GM12878 (cell line): Measurements from ENCODE around the gene PI4KB. TPM values are rescaled to one million over a fixed set of nuclear protein-coding genes. Genes with fewer than 3 reads are reported as not detected.

Experiments used
- ASH2L ChIP-seq: fragments of 300-600, 200-600 bp; sonication (generic); IDR thresholded peaks from 2 replicates; pipeline ENCODE4 v1.6.1; 2017; ENCODE audit warnings: low read depth, mild to moderate bottlenecking, borderline replicate concordance
- BCLAF1 ChIP-seq: fragments of 450-650 bp; IDR thresholded peaks from 2 replicates; pipeline ENCODE4 v1.6.1; 2017; ENCODE audit warnings: antibody characterized with exemption, mild to moderate bottlenecking, moderate library complexity
- CBX5 ChIP-seq: sonication (generic); IDR thresholded peaks from 2 replicates; pipeline ENCODE4 v1.6.1; 2016; ENCODE audit warnings: low read depth, moderate library complexity, mild to moderate bottlenecking, inconsistent platforms
- ESRRA ChIP-seq: IDR thresholded peaks from 2 replicates; pipeline ENCODE4 v1.6.1; 2012; ENCODE audit warnings: mild to moderate bottlenecking, low read length, improper control_type of control experiment
- FOXM1 ChIP-seq: IDR thresholded peaks from 2 replicates; pipeline ENCODE4 v1.6.1; 2012; ENCODE audit warnings: low read depth, mild to moderate bottlenecking, inconsistent platforms, low read length, moderate library complexity
- IKZF1 ChIP-seq: fragments of 450-650 bp; conservative IDR thresholded peaks from 2 replicates; pipeline ENCODE4 v1.6.1; 2017; ENCODE audit warnings: antibody characterized with exemption, mild to moderate bottlenecking
- KAT2A ChIP-seq: conservative IDR thresholded peaks from 2 replicates; pipeline ENCODE4 v1.6.1; 2011; ENCODE audit warnings: low read depth, low read length; ENCODE audit not compliant: control insufficient read depth
- LARP7 ChIP-seq: fragments of 450-650 bp; IDR thresholded peaks from 2 replicates; pipeline ENCODE4 v1.6.1; 2017; ENCODE audit warnings: mild to moderate bottlenecking
- MLLT1 ChIP-seq: fragments of 450-650 bp; IDR thresholded peaks from 2 replicates; pipeline ENCODE4 v1.6.1; 2016; ENCODE audit warnings: mild to moderate bottlenecking
- NFXL1 ChIP-seq: fragments of 450-650 bp; IDR thresholded peaks from 2 replicates; pipeline ENCODE4 v1.6.1; 2017; ENCODE audit warnings: antibody characterized with exemption, mild to moderate bottlenecking, borderline replicate concordance
- NFYA ChIP-seq: IDR thresholded peaks from 2 replicates; pipeline ENCODE4 v1.6.1; 2011; ENCODE audit warnings: low read depth, mild to moderate bottlenecking, low read length, improper control_type of control experiment, borderline replicate concordance
- NFYB ChIP-seq: IDR thresholded peaks from 2 replicates; pipeline ENCODE4 v1.6.1; 2011; ENCODE audit warnings: low read depth, mild to moderate bottlenecking, low read length, improper control_type of control experiment, moderate library complexity; ENCODE audit not compliant: insufficient read depth
- NR2F1 ChIP-seq: fragments of 450-650 bp; conservative IDR thresholded peaks from 2 replicates; pipeline ENCODE4 v1.6.1; 2017; ENCODE audit warnings: mild to moderate bottlenecking
- PBX3 ChIP-seq: IDR thresholded peaks from 2 replicates; pipeline ENCODE4 v1.6.1; 2011; ENCODE audit warnings: mild to moderate bottlenecking, low read depth, low read length, moderate library complexity; ENCODE audit not compliant: insufficient replicate concordance
- PKNOX1 ChIP-seq: fragments of 450-650 bp; IDR thresholded peaks from 2 replicates; pipeline ENCODE4 v1.6.1; 2016; ENCODE audit warnings: mild to moderate bottlenecking
- POLR2A ChIP-seq: IDR thresholded peaks from 2 replicates; pipeline ENCODE4 v1.6.1; 2011; ENCODE audit warnings: low read depth, mild to moderate bottlenecking, low read length
- POLR2AphosphoS5 ChIP-seq: IDR thresholded peaks from 2 replicates; pipeline ENCODE4 v1.6.1; 2011; ENCODE audit warnings: mild to moderate bottlenecking, low read length, inconsistent platforms
- SIN3A ChIP-seq: IDR thresholded peaks from 2 replicates; pipeline ENCODE4 v1.6.1; 2012; ENCODE audit warnings: low read depth, low read length, improper control_type of control experiment
- SMC3 ChIP-seq: IDR thresholded peaks from 2 replicates; pipeline ENCODE4 v1.6.1; 2011; ENCODE audit warnings: low read length, improper control_type of control experiment, borderline replicate concordance
- SP1 ChIP-seq: IDR thresholded peaks from one replicate; pipeline ENCODE4 v1.6.1; 2011; ENCODE audit warnings: low read depth, low read length
- TBL1XR1 ChIP-seq: IDR thresholded peaks from 2 replicates; pipeline ENCODE4 v1.6.1; 2012; ENCODE audit warnings: low read depth, low read length, improper control_type of control experiment
- USF2 ChIP-seq: IDR thresholded peaks from 2 replicates; pipeline ENCODE4 v1.6.1; 2011; ENCODE audit warnings: low read depth, low read length, improper control_type of control experiment, borderline replicate concordance
- WRNIP1 ChIP-seq: IDR thresholded peaks from 2 replicates; pipeline ENCODE4 v1.6.1; 2011; ENCODE audit warnings: low read depth, low read length, improper control_type of control experiment, borderline replicate concordance
- polyA plus RNA-seq, 11 experiments: library from polyadenylated mRNA; depleted of rRNA in 4 of 11; unstranded in 6 of 11; stranded (reverse) in 5 of 11; fragments of >200 nt; fragmentation: Nextera tagmentation in 4 of 11; fragmentation: Illumina TruSeq in 1 of 11; extraction: Ambion mirVana in 4 of 11; extraction: Trizol in 1 of 11; gene quantifications; 1 replicate in 1 of 11; 2 replicates in 10 of 11; pipeline versions ENCODE4 v1.2.1 to v1.2.3, GENCODE V29; 2011 to 2016; ENCODE audit warnings: inconsistent platforms in 2 of 11, missing spikeins in 2 of 11, low read depth in 1 of 11
- total RNA-seq, 4 experiments: library from RNA; depleted of rRNA in 3 of 4; stranded (reverse); fragments of >200 nt in 3 of 4; fragmentation: Illumina TruSeq in 1 of 4; extraction: Trizol in 1 of 4; gene quantifications; 2 replicates each; pipeline versions ENCODE4 v1.2.1 to v1.2.3, GENCODE V29; 2013 to 2021

PI4KB gene
- total and polyA plus RNA-seq, 10 of the 15 experiments (the other 5 are each of a cell fraction or from before 2014, with no cell fraction given) = 3.3 to 88.3 (median 51.7) TPM

- TF ChIP-seq BCLAF1 (no peak), FOXM1 (no peak), WRNIP1 (no peak), SIN3A (0 out of 2 replicates have a peak, but pooled peaks have one; percentile 0), POLR2AphosphoS5 (0 out of 2 replicates have a peak, but pooled peaks have one; percentile 47), NFXL1 (no peak), NFYA (peak; percentile 41; the same call in 1 of the 2 replicates), SP1 (peak; percentile 100), POLR2A (peak; percentile 84), SMC3 (no peak), ESRRA (no peak), PBX3 (peak; percentile 98), NR2F1 (peak; percentile 80), TBL1XR1 (no peak), NFYB (peak; percentile 96), LARP7 (peak; percentile 68), CBX5 (no peak), IKZF1 (0 out of 2 replicates have a peak, but pooled peaks have one; percentile 5), MLLT1 (no peak), KAT2A (no peak), ASH2L (no peak; the same call in 1 of the 2 replicates), USF2 (no peak), PKNOX1 (peak; percentile 100)
Measured at GRCh38 chr1:151281969-151282882, 45.0 kb downstream of the PI4KB start, which contains the start of gene ZNF687 (continued).
